NCI-H1417 (cell line): Measurements from ENCODE around the gene ZNF774.
"Not testable (repeated sequence)": the region's sequence is repeated elsewhere in the genome, so short reads cannot be mapped to it uniquely, and the experiment has no call there.

Source experiments
- DNase-seq, 3 experiments: peaks; one replicate each; lab custom pipeline; 2025; lab: John Stamatoyannopoulos, UW

Gene ZNF774

GRCh38 chr15:90352107-90352893 is at the start of gene ZNF774:
TSS of gene ZNF774 (plus strand) at chr15:90352284. CDS start at chr15:90354661, 2,377 bp downstream.
- peak; percentile 98 to 100 (median 98) for DNase-seq

GRCh38 chr15:90305355-90305754 is 46.7 kb upstream of the ZNF774 start:
- not testable (repeated sequence) for DNase-seq

GRCh38 chr15:90305932-90306331 is 46.2 kb upstream of the ZNF774 start:
- DNase-seq = no peak

GRCh38 chr15:90306560-90306959 is 45.5 kb upstream of the ZNF774 start:
- DNase-seq = no peak

- no peak for DNase-seq
Measured at GRCh38 chr15:90307661-90308060, 44.4 kb upstream of the ZNF774 start.

GRCh38 chr15:90309020-90309419 is 43.1 kb upstream of the ZNF774 start:
- peak in 1 of 3 experiments; percentile 16 for DNase-seq

- no peak for DNase-seq
Measured at GRCh38 chr15:90315278-90315982, 36.7 kb upstream of the ZNF774 start.

GRCh38 chr15:90316139-90316538 is 35.9 kb upstream of the ZNF774 start:
- DNase-seq = no peak

GRCh38 chr15:90318591-90318990 is 33.5 kb upstream of the ZNF774 start:
- no peak for DNase-seq

GRCh38 chr15:90320062-90320884 is 31.8 kb upstream of the ZNF774 start:
- peak; percentile 76 to 92 (median 77) for DNase-seq

GRCh38 chr15:90320885-90321278 is 31.2 kb upstream of the ZNF774 start:
- DNase-seq = no peak

- DNase-seq = no peak
Measured at GRCh38 chr15:90322538-90322937, 29.5 kb upstream of the ZNF774 start.

GRCh38 chr15:90325726-90326125 is 26.4 kb upstream of the ZNF774 start:
- DNase-seq = no peak

GRCh38 chr15:90326441-90326840 is 25.6 kb upstream of the ZNF774 start:
- DNase-seq = no peak

- DNase-seq = no peak
Measured at GRCh38 chr15:90327311-90327710, 24.8 kb upstream of the ZNF774 start.

GRCh38 chr15:90334304-90334731 is 17.8 kb upstream of the ZNF774 start:
- DNase-seq = no peak

GRCh38 chr15:90336705-90337141 is 15.4 kb upstream of the ZNF774 start:
- no peak for DNase-seq

- no peak for DNase-seq
Measured at GRCh38 chr15:90337256-90337655, 14.8 kb upstream of the ZNF774 start.

- peak in 1 of 3 experiments; percentile 16 for DNase-seq
Measured at GRCh38 chr15:90338532-90338931, 13.6 kb upstream of the ZNF774 start.

- DNase-seq = peak; percentile 4 to 35 (median 18)
Measured at GRCh38 chr15:90340345-90340744, 11.7 kb upstream of the ZNF774 start.

GRCh38 chr15:90343302-90343790 is 8.7 kb upstream of the ZNF774 start:
- DNase-seq = no peak

GRCh38 chr15:90344662-90345061 is 7.4 kb upstream of the ZNF774 start:
- no peak for DNase-seq
